NCI-H2107 treated with DMSO at 0.1 percent for 48 hours (cell line): ENCODE data around the gene EEF1B2.
"Not testable (repeated sequence)": the region's sequence is repeated elsewhere in the genome, so short reads cannot be mapped to it uniquely, and the experiment has no call there.

Source experiments
- DNase-seq: peaks from one replicate; lab custom pipeline; 2025; ENCODE audit not compliant: unreplicated experiment; lab: John Stamatoyannopoulos, UW

The EEF1B2 gene

GRCh38 chr2:206163251-206163880, 3.7 kb downstream of the EEF1B2 start:
- no peak for DNase-seq

GRCh38 chr2:206164261-206164862, 4.7 kb downstream of the EEF1B2 start:
- peak; percentile 2 for DNase-seq

DNA sequence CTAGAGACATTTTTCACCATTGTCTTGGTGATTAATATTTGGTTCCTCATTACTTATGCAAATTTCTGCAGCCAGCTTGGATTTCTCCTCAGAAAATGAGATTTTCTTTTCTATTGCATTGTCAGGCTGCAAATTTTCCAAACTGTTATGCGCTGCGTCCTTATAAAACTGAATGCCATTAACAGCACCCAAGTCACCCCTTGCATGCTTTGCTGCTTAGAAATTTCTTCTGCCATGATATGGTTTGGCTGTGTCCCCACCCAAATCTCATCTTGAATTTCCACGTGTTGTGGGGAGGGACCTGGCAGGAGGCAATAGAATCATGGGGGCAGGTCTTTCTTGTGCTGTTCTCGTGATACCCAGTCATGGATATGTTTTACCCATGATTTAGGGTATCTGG, 8.5 kb downstream of the EEF1B2 start:
- not testable (repeated sequence) for DNase-seq

DNA sequence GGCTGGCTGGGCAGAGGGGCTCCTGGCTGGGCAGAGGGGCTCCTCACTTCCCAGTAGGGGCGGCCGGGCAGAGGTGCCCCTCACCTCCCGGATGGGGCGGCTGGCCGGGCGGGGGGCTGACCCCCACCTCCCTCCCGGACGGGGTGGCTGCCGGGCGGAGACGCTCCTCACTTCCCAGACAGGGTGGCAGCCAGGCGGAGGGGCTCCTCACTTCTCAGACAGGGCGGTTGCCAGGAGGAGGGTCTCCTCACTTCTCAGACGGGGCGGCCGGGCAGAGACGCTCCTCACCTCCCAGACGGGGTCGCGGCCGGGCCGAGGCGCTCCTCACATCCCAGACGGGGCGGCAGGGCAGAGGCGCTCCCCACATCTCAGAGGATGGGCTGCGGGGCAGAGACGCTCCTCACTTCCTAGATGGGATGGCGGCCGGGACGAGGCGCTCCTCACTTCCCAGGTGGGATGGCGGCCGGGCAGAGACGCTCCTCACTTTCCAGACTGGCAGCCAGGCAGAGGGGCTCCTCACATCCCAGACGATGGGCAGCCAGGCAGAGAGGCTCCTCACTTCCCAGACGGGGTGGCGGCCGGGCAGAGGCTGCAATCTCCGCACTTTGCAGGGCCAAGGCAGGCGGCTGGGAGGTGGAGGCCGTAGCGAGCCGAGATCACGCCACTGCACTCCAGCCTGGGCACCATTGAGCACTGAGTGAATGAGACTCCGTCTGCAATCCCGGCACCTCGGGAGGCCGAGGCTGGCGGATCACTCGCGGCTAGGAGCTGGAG, 12.1 kb downstream of the EEF1B2 start:
- not testable (repeated sequence) for DNase-seq

DNA sequence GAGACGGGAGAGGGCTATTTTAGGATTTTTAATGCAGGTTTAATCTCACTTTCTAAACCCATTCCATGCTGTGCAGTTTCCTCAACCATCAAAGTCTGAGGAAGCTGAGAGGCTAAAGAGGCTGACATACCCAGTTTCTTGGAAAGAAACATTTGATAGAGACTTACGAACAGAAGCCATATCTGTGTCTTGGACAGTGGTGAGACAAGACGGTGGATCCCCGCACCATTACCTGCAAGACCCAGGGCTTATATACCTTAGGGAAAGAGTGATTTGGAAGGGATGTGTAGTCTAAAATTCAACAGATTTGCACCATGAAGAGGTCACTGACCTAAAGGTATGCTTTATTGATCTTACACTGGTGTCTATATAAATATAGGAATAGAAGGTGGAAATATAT, 13.5 kb downstream of the EEF1B2 start:
- no peak for DNase-seq

DNA sequence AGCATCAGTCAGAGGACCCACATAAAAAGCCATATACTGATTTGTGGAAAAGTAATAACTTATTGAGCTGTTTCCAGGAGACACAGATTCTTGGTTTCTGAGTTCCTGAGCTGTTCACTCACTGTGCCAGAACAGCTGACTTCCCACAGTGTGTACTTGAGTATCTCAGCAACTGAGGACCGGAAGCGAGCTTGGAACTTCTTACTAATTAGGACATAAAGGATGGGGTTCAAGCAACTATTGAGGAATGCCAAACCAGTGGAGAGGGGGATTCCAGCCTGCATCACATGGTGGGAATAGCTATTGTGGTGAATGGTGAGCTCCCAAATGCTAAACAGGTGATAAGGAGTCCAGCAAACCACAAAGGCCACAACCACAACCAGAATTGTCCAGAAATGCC, 16.4 kb downstream of the EEF1B2 start:
- DNase-seq = no peak

- no peak for DNase-seq
Measured at GRCh38 chr2:206176901-206177300, 17.2 kb downstream of the EEF1B2 start.

- DNase-seq = not testable (repeated sequence)
Measured at GRCh38 chr2:206181526-206181925, 21.8 kb downstream of the EEF1B2 start.

- DNase-seq = no peak
Measured at GRCh38 chr2:206189691-206190090, 30.0 kb downstream of the EEF1B2 start.

DNA sequence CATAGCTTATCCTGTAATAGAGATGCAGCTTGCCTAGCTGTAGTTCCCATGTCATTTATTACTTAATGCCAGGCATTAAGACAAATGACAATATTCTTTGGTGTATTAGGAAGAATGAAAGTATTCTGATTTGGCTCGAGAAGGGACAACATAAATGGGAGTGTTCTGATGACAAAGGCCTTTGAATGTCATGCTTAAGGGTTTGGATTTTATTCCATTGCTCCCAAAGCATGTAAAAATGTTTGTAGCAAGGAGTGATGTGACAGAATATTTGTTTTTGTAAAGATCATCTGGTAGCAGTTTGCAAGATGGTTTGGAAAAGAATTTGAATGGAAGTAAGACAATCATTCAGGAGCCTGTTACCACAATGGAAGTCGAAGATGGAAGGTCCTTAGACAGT, 30.4 kb downstream of the EEF1B2 start:
- no peak for DNase-seq

GRCh38 chr2:206190689-206191088, 31.0 kb downstream of the EEF1B2 start:
- DNase-seq = no peak

GRCh38 chr2:206192157-206192556, 32.5 kb downstream of the EEF1B2 start:
- DNase-seq = no peak

- no peak for DNase-seq
Measured at GRCh38 chr2:206193671-206194357, 34.1 kb downstream of the EEF1B2 start.

DNA sequence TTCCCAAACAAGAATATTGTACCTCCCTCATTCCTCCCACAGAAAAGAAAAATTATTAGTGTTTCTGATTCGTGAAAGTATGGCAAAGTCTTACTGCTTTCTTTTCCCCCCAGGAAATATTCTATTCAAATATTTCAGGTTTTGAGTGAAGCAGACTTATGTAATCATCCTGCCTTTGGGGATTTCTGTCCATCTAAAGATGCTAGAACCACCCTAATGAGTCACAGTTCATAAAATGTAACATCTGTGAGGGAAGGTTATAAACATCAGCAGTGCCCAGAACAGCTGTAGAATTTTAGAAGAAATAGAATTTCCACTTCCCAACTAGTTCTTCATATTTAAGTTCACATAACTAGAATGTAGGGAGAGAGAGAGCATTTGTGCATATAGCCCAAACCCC, 39.0 kb downstream of the EEF1B2 start:
- DNase-seq = no peak

DNA sequence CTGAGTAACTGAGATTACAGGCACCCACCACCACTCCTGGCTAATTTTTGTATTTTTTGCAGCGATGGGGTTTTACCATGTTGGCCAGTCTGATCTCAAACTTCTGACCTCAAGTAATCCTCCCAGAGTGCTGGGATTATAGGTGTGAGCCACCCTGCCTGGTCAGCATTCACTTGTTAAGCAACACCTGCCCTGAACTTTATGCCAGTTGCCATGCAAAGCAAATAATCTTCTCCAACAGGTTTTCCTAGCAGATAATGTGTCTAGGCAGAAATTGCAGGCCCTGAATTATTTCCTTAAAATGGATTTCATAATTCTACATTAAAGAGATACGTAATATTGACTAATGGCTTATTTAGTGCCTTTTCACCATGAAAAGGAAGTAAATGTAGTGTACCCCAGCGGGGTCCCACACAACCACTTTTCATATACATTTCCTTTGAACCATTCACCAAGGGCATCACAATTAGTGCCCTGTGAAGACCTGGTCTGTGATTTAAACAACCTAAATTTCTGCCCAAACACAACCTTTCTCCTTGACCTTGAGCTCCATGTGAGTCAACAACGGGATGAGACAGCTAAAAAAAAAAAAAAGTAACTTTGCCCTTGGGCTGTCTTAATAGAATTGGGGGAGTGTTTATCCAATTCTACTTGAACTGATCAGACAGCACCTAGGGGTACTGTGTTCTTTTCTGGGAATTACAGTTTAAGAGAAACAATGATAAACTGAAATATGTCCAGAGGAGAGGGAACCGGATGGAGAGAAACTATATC, 41.6 kb downstream of the EEF1B2 start:
- no peak for DNase-seq

GRCh38 chr2:206202446-206202845, 42.8 kb downstream of the EEF1B2 start:
- DNase-seq = no peak

GRCh38 chr2:206203331-206203730, 43.6 kb downstream of the EEF1B2 start:
- DNase-seq = no peak

- DNase-seq = no peak
Measured at GRCh38 chr2:206204710-206205109, 45.0 kb downstream of the EEF1B2 start.

- DNase-seq = not testable (repeated sequence)
Measured at GRCh38 chr2:206207316-206207715, 47.6 kb downstream of the EEF1B2 start.

DNA sequence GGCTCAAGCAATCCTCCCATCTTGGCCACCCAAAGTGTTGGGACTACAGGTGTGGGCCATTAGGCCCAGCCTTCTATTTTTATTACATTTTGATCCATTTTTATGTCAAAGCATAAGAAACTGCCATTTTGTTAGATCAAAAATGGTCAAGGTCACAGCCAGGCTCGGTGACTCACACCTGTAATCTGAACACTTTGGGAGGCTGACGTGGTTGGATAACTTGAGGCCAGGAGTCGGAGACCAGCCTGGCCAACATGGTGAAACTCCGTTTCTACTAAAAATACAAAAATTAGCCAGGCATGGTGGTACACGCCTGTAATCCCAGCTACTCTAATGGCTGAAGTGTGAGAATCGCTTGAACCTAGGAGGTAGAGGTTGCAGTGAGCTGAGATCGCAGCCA, 49.2 kb downstream of the EEF1B2 start:
- DNase-seq = no peak
